IMR-90 (cell line): Measurements from ENCODE around the gene CCDC148. TPM values are rescaled to one million over a fixed set of nuclear protein-coding genes. Genes with fewer than 3 reads are reported as not detected.

Experiments
- ATAC-seq: fragments of 200-7000 bp; cut with Tn5 transposase; 2 replicates; pipeline ENCODE4 v1.9.1; 2020; ENCODE audit warnings: low read depth, mild to moderate bottlenecking, moderate library complexity
- BruUV-seq: library from RNA; stranded (reverse); fragments of 400-500 nt; replicated peaks from 2 replicates; lab custom pipeline; 2021; lab: Mats Ljungman, UMichigan
- CTCF ChIA-PET: fragments of 300-600 bp; formaldehyde crosslinking; extraction: SDS; loops from one replicate; lab custom pipeline; 2021; ENCODE audit warnings: antibody characterized with exemption; lab: Yijun Ruan, JAX
- POLR2A ChIA-PET: fragments of 300-600 bp; sonication (Branson Sonifier 250); formaldehyde crosslinking; loops from one replicate; lab custom pipeline; 2022; ENCODE audit warnings: antibody characterized with exemption; ENCODE audit not compliant: unreplicated experiment; lab: Charles Lee
- DNase-seq: peaks from one replicate; pipeline ENCODE4 v3.0.0; 2013
- H2AFZ ChIP-seq: replicated peaks from 2 replicates; pipeline ENCODE3; 2013; ENCODE audit warnings: low read length, mild to moderate bottlenecking; ENCODE audit not compliant: poor library complexity
- H2AK5ac ChIP-seq: 2 replicates; pipeline ENCODE4 v1.6.1; 2013; ENCODE audit warnings: low read depth, low read length, inconsistent platforms
- H2AK9ac ChIP-seq: replicated peaks from 2 replicates; pipeline ENCODE3; 2013; ENCODE audit warnings: mild to moderate bottlenecking, low read depth, low read length, moderate library complexity; ENCODE audit not compliant: poor library complexity
- H2BK120ac ChIP-seq: 2 replicates; pipeline ENCODE4 v1.6.1; 2013; ENCODE audit warnings: low read depth, low read length, inconsistent platforms
- H2BK15ac ChIP-seq: 3 replicates; pipeline ENCODE4 v1.6.1; 2013; ENCODE audit warnings: low read depth, low read length, inconsistent platforms
- H2BK20ac ChIP-seq: 2 replicates; pipeline ENCODE4 v1.6.1; 2013; ENCODE audit warnings: low read depth, mild to moderate bottlenecking, inconsistent platforms, low read length, moderate library complexity
- H2BK5ac ChIP-seq: 2 replicates; pipeline ENCODE4 v1.6.1; 2013; ENCODE audit warnings: mild to moderate bottlenecking, low read depth, low read length, inconsistent platforms; ENCODE audit not compliant: poor library complexity, severe bottlenecking
- H3K14ac ChIP-seq: replicated peaks from 2 replicates; pipeline ENCODE4 v1.6.1; 2013; ENCODE audit warnings: low read depth, low read length, inconsistent platforms
- H3K18ac ChIP-seq: 2 replicates; pipeline ENCODE4 v1.6.1; 2013; ENCODE audit warnings: low read depth, low read length, control low read depth
- H3K23ac ChIP-seq: 2 replicates; pipeline ENCODE4 v1.6.1; 2013; ENCODE audit warnings: low read depth, low read length, inconsistent platforms
- H3K27ac ChIP-seq: 2 replicates; pipeline ENCODE4 v1.5.1; 2013; ENCODE audit warnings: mild to moderate bottlenecking, control low read depth, low read length; ENCODE audit not compliant: insufficient read depth
- H3K27me3 ChIP-seq: 2 replicates; pipeline ENCODE4 v1.6.1; 2013; ENCODE audit warnings: low read length; ENCODE audit not compliant: control insufficient read depth, insufficient read depth
- H3K36me3 ChIP-seq: 2 replicates; pipeline ENCODE4 v1.6.1; 2013; ENCODE audit warnings: low read length, mixed read lengths; ENCODE audit not compliant: control insufficient read depth, insufficient read depth
- H3K4ac ChIP-seq: 2 replicates; pipeline ENCODE4 v1.6.1; 2013; ENCODE audit warnings: low read depth, low read length, inconsistent platforms
- H3K4me1 ChIP-seq: 2 replicates; pipeline ENCODE4 v1.6.1; 2013; ENCODE audit warnings: low read length, mixed read lengths; ENCODE audit not compliant: control insufficient read depth, insufficient read depth
- H3K4me2 ChIP-seq: 2 replicates; pipeline ENCODE4 v1.6.1; 2013; ENCODE audit warnings: low read depth, mild to moderate bottlenecking, control low read depth, low read length, moderate library complexity
- H3K4me3 ChIP-seq: 2 replicates; pipeline ENCODE4 v1.5.1; 2013; ENCODE audit warnings: low read depth, mild to moderate bottlenecking, control low read depth, low read length, moderate library complexity; ENCODE audit not compliant: insufficient read depth
- H3K56ac ChIP-seq: 2 replicates; pipeline ENCODE4 v1.6.1; 2013; ENCODE audit warnings: low read length, inconsistent platforms; ENCODE audit not compliant: insufficient read depth; ENCODE audit errors: extremely low read depth
- H3K79me1 ChIP-seq, 2 experiments: 2 replicates each; pipeline ENCODE4 v1.6.1; 2013; ENCODE audit warnings: low read length in 2 of 2, inconsistent platforms in 1 of 2, low read depth in 1 of 2
- H3K9ac ChIP-seq: 2 replicates; pipeline ENCODE4 v1.6.1; 2013; ENCODE audit warnings: low read depth, low read length, control low read depth
- H3K9me1 ChIP-seq: 2 replicates; pipeline ENCODE4 v1.6.1; 2013; ENCODE audit warnings: low read length, inconsistent platforms; ENCODE audit not compliant: insufficient read depth
- H3K9me3 ChIP-seq: 2 replicates; pipeline ENCODE4 v1.6.1; 2013; ENCODE audit warnings: low read length; ENCODE audit not compliant: control insufficient read depth, insufficient read depth
- H4K20me1 ChIP-seq: 2 replicates; pipeline ENCODE4 v1.6.1; 2013; ENCODE audit warnings: low read length, inconsistent platforms; ENCODE audit not compliant: insufficient read depth
- H4K5ac ChIP-seq: 2 replicates; pipeline ENCODE4 v1.6.1; 2013; ENCODE audit warnings: mild to moderate bottlenecking, low read depth, low read length, control low read depth
- H4K8ac ChIP-seq, 2 experiments: 2 replicates each; pipeline ENCODE4 v1.6.1; 2013; ENCODE audit warnings: low read depth in 2 of 2, low read length in 2 of 2, control low read depth in 1 of 2, inconsistent platforms in 1 of 2
- H4K91ac ChIP-seq: 2 replicates; pipeline ENCODE4 v1.6.1; 2013; ENCODE audit warnings: low read depth, low read length, inconsistent platforms; ENCODE audit not compliant: insufficient read depth
- BHLHE40 ChIP-seq: fragments of 150-350 bp; IDR thresholded peaks from 2 replicates; pipeline ENCODE4 v1.6.1; 2016; ENCODE audit warnings: mild to moderate bottlenecking, low read depth, low read length
- CEBPB ChIP-seq: IDR thresholded peaks from 2 replicates; pipeline ENCODE4 v1.6.1; 2012; ENCODE audit warnings: low read depth, low read length, improper control_type of control experiment
- CHD1 ChIP-seq: IDR thresholded peaks from 2 replicates; pipeline ENCODE4 v1.6.1; 2012; ENCODE audit warnings: low read depth, low read length, improper control_type of control experiment
- FOS ChIP-seq: fragments of 150-350 bp; IDR thresholded peaks from 2 replicates; pipeline ENCODE4 v1.6.1; 2016; ENCODE audit warnings: low read depth, low read length
- MAFK ChIP-seq: IDR thresholded peaks from 2 replicates; pipeline ENCODE4 v1.6.1; 2012; ENCODE audit warnings: low read depth, low read length, improper control_type of control experiment
- MAZ ChIP-seq: IDR thresholded peaks from 2 replicates; pipeline ENCODE4 v1.6.1; 2012; ENCODE audit warnings: low read depth, mild to moderate bottlenecking, low read length, improper control_type of control experiment, moderate library complexity, borderline replicate concordance
- MXI1 ChIP-seq: IDR thresholded peaks from 2 replicates; pipeline ENCODE4 v1.6.1; 2012; ENCODE audit warnings: low read depth, mild to moderate bottlenecking, low read length, moderate library complexity, borderline replicate concordance
- NFE2L2 ChIP-seq: fragments of 150-350 bp; IDR thresholded peaks from 2 replicates; pipeline ENCODE4 v1.6.1; 2016; ENCODE audit warnings: low read depth, mild to moderate bottlenecking, low read length
- RAD21 ChIP-seq: IDR thresholded peaks from 2 replicates; pipeline ENCODE4 v1.6.1; 2012; ENCODE audit warnings: low read length, improper control_type of control experiment
- RFX5 ChIP-seq: IDR thresholded peaks from 2 replicates; pipeline ENCODE4 v1.8.0; 2012; ENCODE audit warnings: low read depth, mild to moderate bottlenecking, low read length, moderate library complexity
- SMC3 ChIP-seq: fragments of 150-350 bp; IDR thresholded peaks from 2 replicates; pipeline ENCODE4 v1.6.1; 2016; ENCODE audit warnings: low read depth, mild to moderate bottlenecking, antibody characterized with exemption, low read length, moderate library complexity
- WGBS, 2 experiments: methylation state at CpG; one replicate each; pipeline versions ENCODE4 v1.1.5 to v1.1.7; 2013; ENCODE audit warnings: missing lambda C conversion rate in 2 of 2; ENCODE audit not compliant: insufficient read length in 1 of 2; ENCODE audit errors: extremely low coverage in 2 of 2; 5-methylcytosine and 5-hydroxymethylcytosine counted together
- dilution Hi-C: fragments of 300-500 bp; cut with HindIII; formaldehyde crosslinking; loops from one replicate; pipeline ENCODE4 v1.14.3; 2018; ENCODE audit warnings: low sequenced_read_pairs; ENCODE audit not compliant: unreplicated experiment
- in situ Hi-C: fragments of 300-500 bp; cut with MboI; formaldehyde crosslinking; loops from 3 replicates; pipeline ENCODE4 v1.14.3; 2019; ENCODE audit warnings: low sequenced_read_pairs, inconsistent platforms, mixed read lengths
- intact Hi-C: fragments of 100-400 bp; cut with micrococcal nuclease; formaldehyde crosslinking; loops from 2 replicates; pipeline ENCODE4 v1.10.0; 2022
- polyA plus RNA-seq, 3 experiments: library from polyadenylated mRNA; depleted of rRNA; stranded (reverse); fragments of >200 nt; gene quantifications; 2 replicates each; pipeline ENCODE4 v1.2.3, GENCODE V29; 2012; ENCODE audit warnings: low replicate concordance in 1 of 3
- total RNA-seq: library from RNA; depleted of rRNA; stranded (reverse); fragments of >200 nt; gene quantifications from 2 replicates; pipeline ENCODE4 v1.2.3, GENCODE V29; 2012
- TF ChIP-seq, protein P1 (sequence below): fragments of 150-350 bp; IDR thresholded peaks from 2 replicates; pipeline ENCODE4 v1.6.1; 2016; ENCODE audit warnings: low read depth, mild to moderate bottlenecking, low read length, moderate library complexity, borderline replicate concordance
- TF ChIP-seq, protein P2 (sequence below): fragments of 150-350 bp; IDR thresholded peaks from 2 replicates; pipeline ENCODE4 v1.6.1; 2017; ENCODE audit warnings: mild to moderate bottlenecking, antibody characterized with exemption, low read length, low read depth

The CCDC148 gene
- total and polyA plus RNA-seq, 2 of the 4 experiments (the other 2 are of a cell fraction): 0.18 to 0.31 TPM

DNA sequence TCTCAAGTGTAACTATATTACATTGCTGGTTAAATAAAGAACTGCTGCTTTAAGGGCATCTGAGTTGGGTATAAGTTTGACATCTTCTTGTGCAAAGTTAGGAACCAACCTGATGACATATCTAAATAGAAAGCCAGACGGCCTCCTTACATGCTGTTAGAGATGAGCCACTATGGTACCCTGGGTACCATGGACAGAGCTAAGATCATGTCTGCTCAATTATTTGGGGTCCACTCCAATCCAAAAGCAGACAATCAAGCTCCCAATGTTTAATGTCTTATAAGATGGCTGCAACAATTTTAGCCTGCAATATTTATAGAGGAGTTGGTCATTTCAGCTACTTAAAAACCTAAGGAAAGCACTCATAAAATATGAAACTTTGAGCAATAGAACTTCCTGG is 268.6 kb downstream of the CCDC148 start:
- WGBS, 2 experiments: no CpG with 5 or more reads among the region's 1 CpG
- dilution Hi-C loops: no loop called here
- Histone ChIP-seq H2AFZ (no peak overlapping the region), H3K9me1 (no peaks in the 10 kb centered on the region), H3K18ac (no peak overlapping the region), H3K14ac (no peak overlapping the region), H3K27me3 (no peaks in the 10 kb centered on the region; the same call in 1 of the 2 replicates), H3K4me3 (no peak overlapping the region), H3K36me3 (no peaks in the 10 kb centered on the region), H4K8ac (no peak overlapping the region), H2AK5ac (no peak overlapping the region), H3K27ac (no peak overlapping the region), H2AK9ac (no peak overlapping the region), H3K9ac (no peak overlapping the region), H4K91ac (no peak overlapping the region), H2BK5ac (no peak overlapping the region), H3K4me1 (no peaks in the 10 kb centered on the region), H3K4me2 (no peak overlapping the region), H3K79me1 (no peaks in the 10 kb centered on the region), H3K56ac (no peak overlapping the region), H4K20me1 (no peaks in the 10 kb centered on the region), H3K4ac (no peak overlapping the region), H2BK20ac (no peak overlapping the region), H3K9me3 (no peaks in the 10 kb centered on the region), H2BK120ac (no peak overlapping the region), H2BK15ac (no peak overlapping the region), H3K23ac (no peak overlapping the region), H4K5ac (no peak overlapping the region)
- CTCF ChIA-PET: interaction anchor here (0.6 kb wide), 1 partner anchor 227 kb away, joined by 4 read pairs; no protein-coding TSS in a partner anchor
- POLR2A ChIA-PET: no interaction called here
- BruUV-seq: no TSS peak
- intact Hi-C loops: no loop called here
- no peak for DNase-seq
- TF ChIP-seq CEBPB: no peak
- no peak for TF ChIP-seq NFE2L2
- no peak for TF ChIP-seq BHLHE40
- TF ChIP-seq MAFK: no peak
- TF ChIP-seq, protein P1, sequence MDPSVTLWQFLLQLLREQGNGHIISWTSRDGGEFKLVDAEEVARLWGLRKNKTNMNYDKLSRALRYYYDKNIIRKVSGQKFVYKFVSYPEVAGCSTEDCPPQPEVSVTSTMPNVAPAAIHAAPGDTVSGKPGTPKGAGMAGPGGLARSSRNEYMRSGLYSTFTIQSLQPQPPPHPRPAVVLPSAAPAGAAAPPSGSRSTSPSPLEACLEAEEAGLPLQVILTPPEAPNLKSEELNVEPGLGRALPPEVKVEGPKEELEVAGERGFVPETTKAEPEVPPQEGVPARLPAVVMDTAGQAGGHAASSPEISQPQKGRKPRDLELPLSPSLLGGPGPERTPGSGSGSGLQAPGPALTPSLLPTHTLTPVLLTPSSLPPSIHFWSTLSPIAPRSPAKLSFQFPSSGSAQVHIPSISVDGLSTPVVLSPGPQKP: no peak
- no peak for TF ChIP-seq RFX5
- TF ChIP-seq MXI1: no peak
- no peak for TF ChIP-seq CHD1
- TF ChIP-seq RAD21: no peak
- TF ChIP-seq MAZ: no peak
- no peak for TF ChIP-seq SMC3
- TF ChIP-seq, protein P2, sequence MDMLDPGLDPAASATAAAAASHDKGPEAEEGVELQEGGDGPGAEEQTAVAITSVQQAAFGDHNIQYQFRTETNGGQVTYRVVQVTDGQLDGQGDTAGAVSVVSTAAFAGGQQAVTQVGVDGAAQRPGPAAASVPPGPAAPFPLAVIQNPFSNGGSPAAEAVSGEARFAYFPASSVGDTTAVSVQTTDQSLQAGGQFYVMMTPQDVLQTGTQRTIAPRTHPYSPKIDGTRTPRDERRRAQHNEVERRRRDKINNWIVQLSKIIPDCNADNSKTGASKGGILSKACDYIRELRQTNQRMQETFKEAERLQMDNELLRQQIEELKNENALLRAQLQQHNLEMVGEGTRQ: no peak
- no peak for TF ChIP-seq FOS
- in situ Hi-C loops: no loop called here
- ATAC-seq: no peak
